ENCODE measurements around the gene CACNA1C. TPM values are rescaled to one million over a fixed set of nuclear protein-coding genes. Genes with fewer than 3 reads are reported as not detected.

The CACNA1C gene
- total RNA-seq, 4 donors from 2014 or later, result 1.5 to 13.5 (median 2.1) TPM

DNA sequence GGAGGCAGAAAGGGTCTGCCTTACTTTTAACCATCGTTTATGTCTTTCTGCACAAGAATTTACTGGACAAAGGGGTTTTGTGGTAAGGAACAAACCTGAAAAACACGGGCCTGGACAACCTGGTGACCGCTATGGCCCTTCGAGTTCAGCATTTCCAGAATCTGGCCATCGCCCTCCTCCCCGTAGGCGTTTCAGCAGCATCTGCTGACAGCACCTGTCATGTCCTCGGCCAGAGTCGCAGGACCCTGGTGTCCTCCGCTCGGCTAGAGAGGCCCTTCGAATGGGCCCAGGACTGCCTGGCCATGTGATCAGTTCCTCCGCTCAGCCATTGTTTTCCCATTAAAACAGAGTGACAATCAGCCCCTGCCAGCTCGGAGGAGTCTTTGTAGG, 599.2 kb downstream of the CACNA1C start:
- no peaks in the 10 kb centered on the region for H3K9me3 ChIP-seq
- H3K27ac ChIP-seq, result no peak overlapping the region
- H3K4me3 ChIP-seq, result no peak overlapping the region
- TF ChIP-seq POLR2A (IDR thresholded peaks at IDR 0.05), result no peak
- TF ChIP-seq, protein P1, sequence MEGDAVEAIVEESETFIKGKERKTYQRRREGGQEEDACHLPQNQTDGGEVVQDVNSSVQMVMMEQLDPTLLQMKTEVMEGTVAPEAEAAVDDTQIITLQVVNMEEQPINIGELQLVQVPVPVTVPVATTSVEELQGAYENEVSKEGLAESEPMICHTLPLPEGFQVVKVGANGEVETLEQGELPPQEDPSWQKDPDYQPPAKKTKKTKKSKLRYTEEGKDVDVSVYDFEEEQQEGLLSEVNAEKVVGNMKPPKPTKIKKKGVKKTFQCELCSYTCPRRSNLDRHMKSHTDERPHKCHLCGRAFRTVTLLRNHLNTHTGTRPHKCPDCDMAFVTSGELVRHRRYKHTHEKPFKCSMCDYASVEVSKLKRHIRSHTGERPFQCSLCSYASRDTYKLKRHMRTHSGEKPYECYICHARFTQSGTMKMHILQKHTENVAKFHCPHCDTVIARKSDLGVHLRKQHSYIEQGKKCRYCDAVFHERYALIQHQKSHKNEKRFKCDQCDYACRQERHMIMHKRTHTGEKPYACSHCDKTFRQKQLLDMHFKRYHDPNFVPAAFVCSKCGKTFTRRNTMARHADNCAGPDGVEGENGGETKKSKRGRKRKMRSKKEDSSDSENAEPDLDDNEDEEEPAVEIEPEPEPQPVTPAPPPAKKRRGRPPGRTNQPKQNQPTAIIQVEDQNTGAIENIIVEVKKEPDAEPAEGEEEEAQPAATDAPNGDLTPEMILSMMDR (IDR thresholded peaks at IDR 0.05), result no peak
- WGBS, 2 donors, result 81 to 82% methylated on average over 5 to 13 of the region's 14 CpGs
- no peaks in the 10 kb centered on the region for H3K4me1 ChIP-seq
- DNase-seq, result no peak
- intact Hi-C loops (cut with DNase I), result no loop called here
- peaks cover 0 to 16% (median 0%) of the 10 kb centered on the region in 3 donors for H3K36me3 ChIP-seq
- H3K27me3 ChIP-seq, result peaks cover 0 to 14% (median 0%) of the 10 kb centered on the region in 4 donors

DNA sequence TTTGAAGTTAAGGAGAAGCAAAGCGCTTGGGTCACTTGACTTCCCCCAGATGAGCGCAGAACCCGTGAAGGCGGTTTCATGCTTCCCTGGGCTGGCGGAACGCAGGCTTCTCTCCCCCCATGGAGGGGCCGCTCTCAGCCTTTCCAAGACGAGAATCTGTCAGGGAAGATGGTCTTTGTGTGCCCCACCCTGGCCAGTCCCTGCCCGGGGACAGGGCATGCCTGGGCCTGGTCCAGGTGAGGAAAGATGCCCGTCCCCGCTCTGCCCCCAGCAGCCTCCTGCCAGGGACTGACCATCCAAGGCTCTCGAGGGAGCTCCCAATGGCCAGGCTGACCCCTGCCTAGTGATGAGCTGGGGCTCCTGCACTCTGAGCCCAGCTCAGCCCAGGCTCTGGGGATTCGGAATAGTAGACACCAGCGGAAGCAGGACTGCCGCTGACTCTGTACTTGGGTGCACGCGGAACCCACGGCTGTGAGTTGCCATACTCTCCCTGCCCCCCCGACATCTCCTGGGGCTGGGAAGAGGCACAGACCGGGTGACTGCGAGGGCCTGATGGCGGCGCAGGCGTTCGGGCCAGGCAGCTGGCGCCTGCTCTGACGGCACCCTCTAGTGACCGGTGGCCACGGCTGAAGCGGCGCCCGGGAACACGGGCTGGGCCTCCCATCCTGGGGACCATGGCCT, 599.8 kb downstream of the CACNA1C start:
- no peaks in the 10 kb centered on the region for H3K4me1 ChIP-seq
- H3K4me3 ChIP-seq, result no peak overlapping the region
- intact Hi-C loops (cut with DNase I), result no loop called here
- 90% methylated on average over 6 to 7 of the region's 33 CpGs for WGBS, 2 donors
- no peak for TF ChIP-seq POLR2A (IDR thresholded peaks at IDR 0.05)
- TF ChIP-seq, protein P1 (IDR thresholded peaks at IDR 0.05), result no peak
- DNase-seq, result no peak
- no peak overlapping the region for H3K27ac ChIP-seq
- H3K9me3 ChIP-seq, result no peaks in the 10 kb centered on the region
- H3K27me3 ChIP-seq, result peaks cover 0 to 14% (median 0%) of the 10 kb centered on the region in 4 donors
- H3K36me3 ChIP-seq, result peaks cover 0 to 16% (median 0%) of the 10 kb centered on the region in 3 donors

DNA sequence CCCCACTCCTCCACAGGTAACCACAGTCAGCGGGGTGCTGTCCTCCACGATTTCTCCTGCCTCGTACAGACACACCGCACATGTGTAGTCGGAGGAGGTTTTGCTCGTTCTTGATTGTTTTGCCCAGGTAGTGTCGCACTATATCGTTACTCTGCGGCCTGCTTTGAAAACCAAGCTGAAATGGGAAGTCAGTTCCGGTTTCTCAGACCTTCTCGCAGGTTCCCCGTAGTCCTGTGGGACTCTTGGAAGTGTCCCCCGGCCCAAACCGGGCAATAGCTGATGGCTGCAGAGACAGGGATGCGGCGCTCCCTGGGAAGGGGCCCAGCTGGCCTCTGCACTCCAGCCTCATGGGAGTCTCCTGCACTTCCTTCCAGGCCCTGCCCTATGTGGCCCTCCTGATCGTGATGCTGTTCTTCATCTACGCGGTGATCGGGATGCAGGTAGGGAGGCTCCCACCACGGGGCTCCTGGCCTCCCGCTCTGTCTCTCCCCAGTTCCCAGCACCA, 600.7 kb downstream of the CACNA1C start:
- 88% methylated on average over 17 to 21 of the region's 22 CpGs for WGBS, 2 donors
- Histone ChIP-seq H3K27ac (no peak overlapping the region), H3K9me3 (no peaks in the 10 kb centered on the region), H3K27me3 (peaks cover 0 to 14% (median 0%) of the 10 kb centered on the region in 4 donors), H3K36me3 (peaks cover 0 to 16% (median 0%) of the 10 kb centered on the region in 3 donors), H3K4me1 (no peaks in the 10 kb centered on the region), H3K4me3 (no peak overlapping the region)
- no peak for TF ChIP-seq POLR2A (IDR thresholded peaks at IDR 0.05)
- TF ChIP-seq, protein P1 (IDR thresholded peaks at IDR 0.05), result no peak
- no peak for DNase-seq
- intact Hi-C loops (cut with DNase I), result no loop called here

DNA sequence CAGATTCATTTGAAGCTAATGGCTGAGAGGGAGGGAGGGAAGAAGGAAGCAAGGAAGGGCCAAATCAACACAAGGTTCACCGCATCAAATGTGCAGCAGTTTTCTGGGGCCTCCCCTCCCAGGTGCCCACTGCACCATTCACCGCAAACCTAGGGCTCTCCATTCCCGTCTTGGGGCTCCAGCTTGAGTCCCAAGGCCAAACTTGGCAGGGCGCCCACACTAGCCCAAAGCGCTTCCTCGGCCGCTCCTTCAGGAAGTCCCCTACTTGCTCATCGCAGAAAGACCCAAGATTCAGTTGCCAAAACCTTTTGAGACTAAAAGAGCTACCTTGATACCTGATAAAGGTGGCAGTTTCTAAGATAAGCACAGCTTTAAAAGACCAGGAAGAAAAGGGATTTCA, 601.5 kb downstream of the CACNA1C start:
- H3K4me3 ChIP-seq, result no peak overlapping the region
- TF ChIP-seq, protein P1 (IDR thresholded peaks at IDR 0.05), result no peak
- TF ChIP-seq POLR2A (IDR thresholded peaks at IDR 0.05), result no peak
- WGBS, 2 donors, result 70 to 73% methylated on average over 4 to 5 of the region's 8 CpGs
- DNase-seq, result no peak
- H3K27ac ChIP-seq, result no peak overlapping the region
- H3K36me3 ChIP-seq, result peaks cover 0 to 16% (median 0%) of the 10 kb centered on the region in 3 donors
- H3K4me1 ChIP-seq, result no peaks in the 10 kb centered on the region
- intact Hi-C loops (cut with DNase I), result no loop called here
- H3K9me3 ChIP-seq, result no peaks in the 10 kb centered on the region
- peaks cover 0 to 11% (median 0%) of the 10 kb centered on the region in 4 donors for H3K27me3 ChIP-seq

DNA sequence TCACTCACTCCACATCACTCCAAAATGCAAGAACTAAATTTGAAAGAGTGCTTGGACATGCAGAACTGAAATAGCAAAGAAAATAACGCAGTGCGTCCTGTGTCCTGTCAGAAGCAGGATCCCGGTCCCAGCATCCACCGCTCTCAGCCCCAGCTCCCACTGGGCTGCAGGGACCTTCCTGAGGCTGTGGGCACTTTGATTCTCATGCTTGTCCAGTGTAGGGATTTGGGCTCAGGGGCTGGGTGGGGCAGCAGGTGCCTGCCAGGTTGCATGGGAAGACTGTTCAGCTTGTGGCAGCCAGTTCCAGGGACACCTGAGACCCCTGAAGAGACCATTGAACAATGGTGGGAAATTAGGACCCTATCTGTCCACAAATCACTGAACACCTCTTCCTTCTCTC, 602.0 kb downstream of the CACNA1C start:
- no peak for TF ChIP-seq POLR2A (IDR thresholded peaks at IDR 0.05)
- TF ChIP-seq, protein P1 (IDR thresholded peaks at IDR 0.05), result no peak
- Histone ChIP-seq H3K36me3 (peaks cover 0 to 16% (median 0%) of the 10 kb centered on the region in 3 donors), H3K27me3 (peaks cover 0 to 8% (median 0%) of the 10 kb centered on the region in 4 donors), H3K4me3 (no peak overlapping the region), H3K9me3 (no peaks in the 10 kb centered on the region), H3K27ac (no peak overlapping the region), H3K4me1 (no peaks in the 10 kb centered on the region)
- 66 to 73% methylated on average over 4 of the region's 4 CpGs for WGBS, 2 donors
- DNase-seq, result no peak
- intact Hi-C loops (cut with DNase I), result no loop called here

Measured in esophagus squamous epithelium (tissue), 5 donors.